ENCODE data around the gene PHF2.

Gene PHF2

GRCh38 chr9:93541005-93541404, 35.4 kb upstream of the PHF2 start:
- no peak for DNase-seq (ENCODE audit: low read depth)
- H3K4me3 ChIP-seq (ENCODE audit: low read length) = no peak overlapping the region
- TF ChIP-seq, protein P1, sequence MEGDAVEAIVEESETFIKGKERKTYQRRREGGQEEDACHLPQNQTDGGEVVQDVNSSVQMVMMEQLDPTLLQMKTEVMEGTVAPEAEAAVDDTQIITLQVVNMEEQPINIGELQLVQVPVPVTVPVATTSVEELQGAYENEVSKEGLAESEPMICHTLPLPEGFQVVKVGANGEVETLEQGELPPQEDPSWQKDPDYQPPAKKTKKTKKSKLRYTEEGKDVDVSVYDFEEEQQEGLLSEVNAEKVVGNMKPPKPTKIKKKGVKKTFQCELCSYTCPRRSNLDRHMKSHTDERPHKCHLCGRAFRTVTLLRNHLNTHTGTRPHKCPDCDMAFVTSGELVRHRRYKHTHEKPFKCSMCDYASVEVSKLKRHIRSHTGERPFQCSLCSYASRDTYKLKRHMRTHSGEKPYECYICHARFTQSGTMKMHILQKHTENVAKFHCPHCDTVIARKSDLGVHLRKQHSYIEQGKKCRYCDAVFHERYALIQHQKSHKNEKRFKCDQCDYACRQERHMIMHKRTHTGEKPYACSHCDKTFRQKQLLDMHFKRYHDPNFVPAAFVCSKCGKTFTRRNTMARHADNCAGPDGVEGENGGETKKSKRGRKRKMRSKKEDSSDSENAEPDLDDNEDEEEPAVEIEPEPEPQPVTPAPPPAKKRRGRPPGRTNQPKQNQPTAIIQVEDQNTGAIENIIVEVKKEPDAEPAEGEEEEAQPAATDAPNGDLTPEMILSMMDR (IDR thresholded peaks at IDR 0.05; ENCODE audit: insufficient read depth, low read depth, low read length, missing control alignments) = no peak

DNA sequence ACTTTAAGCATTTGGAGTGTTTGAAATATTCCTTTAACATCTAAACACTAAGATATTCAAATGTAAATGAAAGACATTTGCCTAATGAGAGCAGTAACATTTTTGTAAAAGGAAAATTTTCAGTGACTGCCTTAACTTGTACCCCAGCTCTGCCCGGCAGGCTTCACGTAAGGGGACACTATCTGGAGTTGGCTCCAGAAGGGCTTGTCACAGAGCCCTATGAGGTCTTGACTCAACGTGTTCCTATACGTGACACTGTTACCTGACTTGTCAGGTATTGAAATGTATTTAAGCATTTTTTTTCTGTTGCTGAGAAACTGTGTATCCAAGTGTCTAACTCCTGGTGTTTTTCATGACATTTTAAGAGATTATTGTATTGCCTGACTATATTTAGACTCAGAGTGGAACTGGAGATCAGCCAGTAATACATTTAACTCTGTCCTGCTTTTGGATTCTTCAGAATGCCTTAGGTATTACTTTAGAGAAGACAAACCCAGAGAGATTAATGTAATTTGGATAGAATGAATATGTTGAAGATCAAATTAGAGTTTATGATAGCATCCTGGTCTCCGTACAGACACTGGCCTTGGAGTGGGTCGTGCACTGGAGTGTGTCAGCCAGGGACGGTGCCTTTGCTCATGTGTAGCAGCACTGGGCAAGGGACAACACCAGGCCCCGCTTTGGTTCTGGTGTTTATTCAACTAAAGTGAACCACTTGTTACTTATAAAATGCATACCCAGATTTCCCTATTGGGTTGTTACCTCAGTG, 34.6 kb upstream of the PHF2 start:
- no peak for DNase-seq (ENCODE audit: low read depth)
- TF ChIP-seq, protein P1 (IDR thresholded peaks at IDR 0.05; ENCODE audit: insufficient read depth, low read depth, low read length, missing control alignments) = no peak

GRCh38 chr9:93543117-93543516, 33.3 kb upstream of the PHF2 start:
- DNase-seq (ENCODE audit: low read depth) = peak; percentile 64
- no peak overlapping the region for H3K4me3 ChIP-seq (ENCODE audit: low read length)
- TF ChIP-seq, protein P1 (IDR thresholded peaks at IDR 0.05; ENCODE audit: insufficient read depth, low read depth, low read length, missing control alignments) = no peak

More for the DNA sequence above, 34.6 kb upstream of the PHF2 start:
- H3K4me3 ChIP-seq (ENCODE audit: low read length) = no peak overlapping the region

DNA sequence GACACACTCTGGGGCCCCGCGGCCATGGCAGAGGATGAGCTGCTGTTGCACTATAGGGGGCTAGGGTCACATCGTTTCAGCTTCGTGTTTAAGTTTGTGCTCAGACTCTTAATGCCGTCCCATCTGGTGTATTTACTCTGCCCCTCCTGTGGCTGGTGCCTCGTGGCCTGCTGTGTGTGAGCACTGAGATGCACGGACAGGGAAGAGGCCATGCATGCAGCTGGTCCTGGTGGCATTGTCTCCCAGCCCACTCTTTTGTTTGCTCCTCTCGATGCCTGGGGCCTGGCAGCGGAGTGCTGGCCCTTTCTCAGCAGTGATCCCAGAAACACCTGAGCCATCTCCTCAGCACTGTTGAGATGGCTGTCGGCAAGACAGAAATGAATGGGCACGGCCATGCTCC, 30.0 kb upstream of the PHF2 start:
- TF ChIP-seq, protein P1 (IDR thresholded peaks at IDR 0.05; ENCODE audit: insufficient read depth, low read depth, low read length, missing control alignments) = no peak
- H3K4me3 ChIP-seq (ENCODE audit: low read length) = no peak overlapping the region
- DNase-seq (ENCODE audit: low read depth) = no peak

- peak; percentile 77 for DNase-seq (ENCODE audit: low read depth)
- H3K4me3 ChIP-seq (ENCODE audit: low read length) = no peak overlapping the region
- TF ChIP-seq, protein P1 (IDR thresholded peaks at IDR 0.05; ENCODE audit: insufficient read depth, low read depth, low read length, missing control alignments) = no peak
Measured at GRCh38 chr9:93549611-93550010, 26.8 kb upstream of the PHF2 start.

DNA sequence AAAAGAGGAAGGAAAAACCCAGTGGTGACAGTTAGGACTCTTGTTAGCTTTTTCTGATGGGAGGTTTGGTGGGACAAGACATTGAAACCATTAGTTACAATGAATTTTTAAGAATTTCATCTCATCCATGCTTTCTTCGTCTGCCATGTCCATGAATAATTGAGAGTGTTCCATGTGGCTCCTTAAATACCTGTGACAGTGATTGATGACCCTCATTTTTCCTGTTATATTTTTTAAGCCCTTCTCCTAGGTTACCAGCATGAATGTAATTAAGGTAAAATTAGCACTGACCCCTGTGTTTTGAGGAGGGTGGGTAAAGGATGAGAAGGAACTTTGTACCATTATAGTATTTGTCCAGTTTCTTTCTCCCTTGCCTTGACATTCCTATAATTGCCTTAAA, 23.5 kb upstream of the PHF2 start:
- TF ChIP-seq, protein P1 (IDR thresholded peaks at IDR 0.05; ENCODE audit: insufficient read depth, low read depth, low read length, missing control alignments) = no peak
- DNase-seq (ENCODE audit: low read depth) = no peak
- no peak overlapping the region for H3K4me3 ChIP-seq (ENCODE audit: low read length)

- DNase-seq (ENCODE audit: low read depth) = no peak
- TF ChIP-seq, protein P1 (IDR thresholded peaks at IDR 0.05; ENCODE audit: insufficient read depth, low read depth, low read length, missing control alignments) = no peak
- no peak overlapping the region for H3K4me3 ChIP-seq (ENCODE audit: low read length)
Measured at GRCh38 chr9:93555370-93555769, 21.0 kb upstream of the PHF2 start.
